ENCODE data around the gene RIN3.

DNA sequence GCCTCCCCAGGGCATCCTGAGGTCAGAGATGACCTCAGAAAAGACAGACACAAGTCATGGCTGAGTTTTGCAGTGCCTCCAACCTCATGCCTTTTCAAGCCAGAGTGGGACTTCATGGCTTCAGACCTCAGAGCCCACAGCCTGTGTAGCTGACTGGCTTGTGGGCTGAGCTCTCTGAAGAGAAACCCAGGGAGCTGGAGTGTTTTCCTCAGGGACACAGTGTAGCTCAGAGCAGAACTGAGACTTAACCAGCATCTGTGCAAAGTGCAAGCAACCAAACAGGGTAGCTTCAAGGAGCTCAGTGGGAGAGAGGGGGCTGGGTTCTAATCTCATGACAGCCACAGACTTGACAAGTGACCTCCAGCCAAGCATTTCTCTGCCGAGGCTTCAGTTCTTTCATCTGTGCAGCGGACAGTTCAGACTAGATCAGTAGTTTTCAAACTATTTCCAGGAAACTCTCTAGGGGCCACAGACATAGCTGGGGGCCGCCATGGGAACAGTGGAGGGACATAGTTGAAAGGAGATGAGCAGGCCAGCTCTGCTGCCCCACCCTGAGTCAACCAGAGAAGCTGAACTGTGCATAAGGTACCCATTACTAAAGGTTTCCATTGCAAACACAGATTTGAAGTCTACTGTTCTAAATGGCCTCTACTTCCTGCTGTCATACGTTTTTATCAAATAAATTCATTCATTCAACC is 154.8 kb downstream of the RIN3 start:
- TF ChIP-seq, protein P1, sequence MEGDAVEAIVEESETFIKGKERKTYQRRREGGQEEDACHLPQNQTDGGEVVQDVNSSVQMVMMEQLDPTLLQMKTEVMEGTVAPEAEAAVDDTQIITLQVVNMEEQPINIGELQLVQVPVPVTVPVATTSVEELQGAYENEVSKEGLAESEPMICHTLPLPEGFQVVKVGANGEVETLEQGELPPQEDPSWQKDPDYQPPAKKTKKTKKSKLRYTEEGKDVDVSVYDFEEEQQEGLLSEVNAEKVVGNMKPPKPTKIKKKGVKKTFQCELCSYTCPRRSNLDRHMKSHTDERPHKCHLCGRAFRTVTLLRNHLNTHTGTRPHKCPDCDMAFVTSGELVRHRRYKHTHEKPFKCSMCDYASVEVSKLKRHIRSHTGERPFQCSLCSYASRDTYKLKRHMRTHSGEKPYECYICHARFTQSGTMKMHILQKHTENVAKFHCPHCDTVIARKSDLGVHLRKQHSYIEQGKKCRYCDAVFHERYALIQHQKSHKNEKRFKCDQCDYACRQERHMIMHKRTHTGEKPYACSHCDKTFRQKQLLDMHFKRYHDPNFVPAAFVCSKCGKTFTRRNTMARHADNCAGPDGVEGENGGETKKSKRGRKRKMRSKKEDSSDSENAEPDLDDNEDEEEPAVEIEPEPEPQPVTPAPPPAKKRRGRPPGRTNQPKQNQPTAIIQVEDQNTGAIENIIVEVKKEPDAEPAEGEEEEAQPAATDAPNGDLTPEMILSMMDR (conservative IDR thresholded peaks at IDR 0.05; ENCODE audit: low read depth, low read length) = no peak
- no peak for TF ChIP-seq EZH2 (IDR thresholded peaks at IDR 0.05; ENCODE audit: borderline replicate concordance, low read depth, low read length, poor library complexity, severe bottlenecking)
